NK-92 (cell line): ENCODE measurements around the gene PEX7.
"Not testable (repeated sequence)": the region's sequence is repeated elsewhere in the genome, so short reads cannot be mapped to it uniquely, and the experiment has no call there.

Source experiments
- DNase-seq: peaks from one replicate; lab custom pipeline; 2025; ENCODE audit not compliant: unreplicated experiment; lab: John Stamatoyannopoulos, UW

Gene PEX7

GRCh38 chr6:136840276-136841001, 18.0 kb downstream of the PEX7 start:
- no peak for DNase-seq

GRCh38 chr6:136843210-136843609, 20.8 kb downstream of the PEX7 start:
- no peak for DNase-seq

GRCh38 chr6:136846046-136846445, 23.7 kb downstream of the PEX7 start:
- DNase-seq, result no peak

- DNase-seq, result not testable (repeated sequence)
Measured at GRCh38 chr6:136846477-136846876, 24.1 kb downstream of the PEX7 start.

GRCh38 chr6:136849979-136850563, 27.7 kb downstream of the PEX7 start:
- not testable (repeated sequence) for DNase-seq

GRCh38 chr6:136859430-136859829, 37.0 kb downstream of the PEX7 start:
- DNase-seq, result no peak

- DNase-seq, result no peak
Measured at GRCh38 chr6:136860043-136860442, 37.7 kb downstream of the PEX7 start.

- no peak for DNase-seq
Measured at GRCh38 chr6:136862662-136863061, 40.3 kb downstream of the PEX7 start.

- DNase-seq, result no peak
Measured at GRCh38 chr6:136863752-136864151, 41.4 kb downstream of the PEX7 start.

- no peak for DNase-seq
Measured at GRCh38 chr6:136864676-136865075, 42.3 kb downstream of the PEX7 start.

- DNase-seq, result no peak
Measured at GRCh38 chr6:136866872-136867416, 44.6 kb downstream of the PEX7 start.

GRCh38 chr6:136869451-136869850, 47.1 kb downstream of the PEX7 start:
- no peak for DNase-seq

- DNase-seq, result no peak
Measured at GRCh38 chr6:136873748-136874147, 51.4 kb downstream of the PEX7 start.

- DNase-seq, result not testable (repeated sequence)
Measured at GRCh38 chr6:136876469-136876868, 54.1 kb downstream of the PEX7 start.

GRCh38 chr6:136880748-136881460, 58.5 kb downstream of the PEX7 start:
- DNase-seq, result no peak

GRCh38 chr6:136886091-136886490, 63.7 kb downstream of the PEX7 start:
- no peak for DNase-seq

- no peak for DNase-seq
Measured at GRCh38 chr6:136887953-136888352, 65.6 kb downstream of the PEX7 start.

GRCh38 chr6:136889271-136890193, 67.1 kb downstream of the PEX7 start:
- DNase-seq, result no peak

GRCh38 chr6:136890194-136890839, 67.9 kb downstream of the PEX7 start:
- no peak for DNase-seq

- no peak for DNase-seq
Measured at GRCh38 chr6:136890986-136891385, 68.6 kb downstream of the PEX7 start.
